Trophoblast cell (in vitro differentiated cells and primary cell): ENCODE results near the gene FBXO17. TPM values are rescaled to one million over a fixed set of nuclear protein-coding genes. Genes with fewer than 3 reads are reported as not detected.

ENCODE experiments used
- DNase-seq, 2 donors: peaks; one replicate each; pipeline ENCODE4 v3.0.0-alpha.2; 2016
- H2AFZ ChIP-seq: 2 replicates; pipeline ENCODE4 v1.6.1; 2013; ENCODE audit warnings: low read length, moderate library complexity, mild to moderate bottlenecking; ENCODE audit not compliant: insufficient read depth, poor library complexity
- H2AK5ac ChIP-seq: 2 replicates; pipeline ENCODE4 v1.6.1; 2013; ENCODE audit warnings: mild to moderate bottlenecking, low read length
- H2BK120ac ChIP-seq: 2 replicates; pipeline ENCODE4 v1.6.1; 2013; ENCODE audit warnings: low read length, mild to moderate bottlenecking, moderate library complexity; ENCODE audit not compliant: insufficient read depth, poor library complexity
- H2BK12ac ChIP-seq: 2 replicates; pipeline ENCODE4 v1.6.1; 2013; ENCODE audit warnings: mild to moderate bottlenecking, low read length, moderate library complexity
- H2BK5ac ChIP-seq: 2 replicates; pipeline ENCODE4 v1.6.1; 2013; ENCODE audit warnings: low read length, low read depth, moderate library complexity, mild to moderate bottlenecking; ENCODE audit not compliant: poor library complexity
- H3K14ac ChIP-seq: 2 replicates; pipeline ENCODE4 v1.6.1; 2013; ENCODE audit warnings: mild to moderate bottlenecking, low read length
- H3K18ac ChIP-seq: 2 replicates; pipeline ENCODE4 v1.6.1; 2013; ENCODE audit warnings: mild to moderate bottlenecking, low read length
- H3K23ac ChIP-seq: 2 replicates; pipeline ENCODE4 v1.6.1; 2013; ENCODE audit warnings: low read length
- H3K27ac ChIP-seq: 2 replicates; pipeline ENCODE4 v1.5.1; 2013; ENCODE audit warnings: low read depth, mild to moderate bottlenecking, inconsistent platforms, low read length, moderate library complexity
- H3K27me3 ChIP-seq: 2 replicates; pipeline ENCODE4 v1.6.1; 2013; ENCODE audit warnings: inconsistent platforms, mild to moderate bottlenecking, low read length, moderate library complexity; ENCODE audit not compliant: insufficient read depth
- H3K36me3 ChIP-seq, 2 experiments: 1 replicate in 1 of 2; 2 replicates in 1 of 2; pipeline ENCODE4 v1.6.1; 2013; ENCODE audit warnings: low read length in 2 of 2, mild to moderate bottlenecking in 2 of 2, moderate library complexity in 1 of 2; ENCODE audit not compliant: insufficient read depth in 2 of 2, control insufficient read depth in 1 of 2
- H3K4ac ChIP-seq: 2 replicates; pipeline ENCODE4 v1.6.1; 2013; ENCODE audit warnings: low read depth, mild to moderate bottlenecking, low read length, moderate library complexity
- H3K4me1 ChIP-seq, 2 experiments: 1 replicate in 1 of 2; 2 replicates in 1 of 2; pipeline ENCODE4 v1.6.1; 2013; ENCODE audit warnings: low read length in 2 of 2, mild to moderate bottlenecking in 2 of 2, moderate library complexity in 1 of 2; ENCODE audit not compliant: insufficient read depth in 2 of 2, control insufficient read depth in 1 of 2
- H3K4me2 ChIP-seq: 2 replicates; pipeline ENCODE4 v1.6.1; 2013; ENCODE audit warnings: inconsistent platforms, mild to moderate bottlenecking, low read length, moderate library complexity
- H3K4me3 ChIP-seq: 2 replicates; pipeline ENCODE4 v1.5.1; 2013; ENCODE audit warnings: mild to moderate bottlenecking, low read depth, low read length, inconsistent platforms
- H3K79me1 ChIP-seq: one replicate; pipeline ENCODE4 v1.6.1; 2013; ENCODE audit warnings: low read length
- H3K79me2 ChIP-seq: 2 replicates; pipeline ENCODE4 v1.6.1; 2013; ENCODE audit warnings: low read length, mild to moderate bottlenecking; ENCODE audit not compliant: control insufficient read depth, insufficient read depth, poor library complexity
- H3K9ac ChIP-seq: 2 replicates; pipeline ENCODE4 v1.6.1; 2013; ENCODE audit warnings: mild to moderate bottlenecking, low read length
- H3K9me3 ChIP-seq: 2 replicates; pipeline ENCODE4 v1.6.1; 2013; ENCODE audit warnings: low read depth, mild to moderate bottlenecking, control low read depth, inconsistent platforms, low read length; ENCODE audit not compliant: insufficient read depth
- H4K12ac ChIP-seq: 2 replicates; pipeline ENCODE4 v1.6.1; 2013; ENCODE audit warnings: low read depth, mild to moderate bottlenecking, low read length, moderate library complexity
- H4K8ac ChIP-seq: 2 replicates; pipeline ENCODE4 v1.6.1; 2013; ENCODE audit warnings: low read depth, mild to moderate bottlenecking, low read length, moderate library complexity
- H4K91ac ChIP-seq: one replicate; pipeline ENCODE4 v1.6.1; 2013; ENCODE audit warnings: low read depth, mild to moderate bottlenecking, low read length, moderate library complexity
- WGBS: extraction: QIAGEN DNeasy Blood & Tissue Kit; methylation state at CpG from one replicate; pipeline ENCODE4 v1.1.7; 2013; ENCODE audit warnings: missing lambda C conversion rate; ENCODE audit not compliant: insufficient read length, insufficient coverage; ENCODE audit errors: extremely low coverage; 5-methylcytosine and 5-hydroxymethylcytosine counted together
- polyA plus RNA-seq: library from polyadenylated mRNA; stranded (reverse); fragments of 200-250 nt; gene quantifications from 2 replicates; pipeline ENCODE4 v1.2.3, GENCODE V29; 2013

FBXO17 gene
- 6.7 and 7.3 TPM in 2 replicates for polyA plus RNA-seq

GRCh38 chr19:38975214-38975860 lies at the start of gene FBXO17:
Gene FBXO17, minus strand, starts transcription at chr19:38975742. Its CDS starts 25,423 bp downstream, at chr19:38950319.
- Histone ChIP-seq H2AK5ac (no peak within 1 kb of the TSS), H3K4ac (no peak within 1 kb of the TSS), H3K4me2 (peak within 1 kb of the TSS; percentile 74), H3K27ac (no peak within 1 kb of the TSS), H3K4me1 (peaks cover 7 to 9% of the 10 kb centered on the region in 2 experiments), H4K91ac (peak within 1 kb of the TSS; percentile 79), H4K8ac (peak within 1 kb of the TSS; percentile 57), H2BK12ac (peak within 1 kb of the TSS; percentile 11), H3K27me3 (no peaks in the 10 kb centered on the region), H3K4me3 (peak within 1 kb of the TSS; percentile 74), H2BK5ac (peak within 1 kb of the TSS; percentile 60), H3K9ac (peak within 1 kb of the TSS; percentile 77), H3K79me2 (no peaks in the 10 kb centered on the region), H3K18ac (peak within 1 kb of the TSS; percentile 76), H3K23ac (no peak within 1 kb of the TSS), H2BK120ac (peak within 1 kb of the TSS; percentile 48), H2AFZ (peak within 1 kb of the TSS; percentile 92), H4K12ac (peak within 1 kb of the TSS; percentile 35), H3K79me1 (peaks cover 9% of the 10 kb centered on the region), H3K36me3 (no peaks in the 10 kb centered on the region), H3K14ac (peak within 1 kb of the TSS; percentile 74), H3K9me3 (no peaks in the 10 kb centered on the region)
- no CpG with 5 or more reads among the region's 63 CpGs for WGBS
- peak in 1 of 2 donors; percentile 38 for DNase-seq

GRCh38 chr19:39024875-39025641 lies 49.5 kb upstream of the FBXO17 start:
- Histone ChIP-seq H3K27me3 (no peaks in the 10 kb centered on the region), H3K36me3 (peaks cover 0 to 3% of the 10 kb centered on the region in 2 experiments), H2BK5ac (no peak overlapping the region), H3K27ac (no peak overlapping the region), H3K14ac (no peak overlapping the region), H4K91ac (no peak overlapping the region), H4K8ac (no peak overlapping the region), H3K79me1 (no peaks in the 10 kb centered on the region), H2AK5ac (no peak overlapping the region), H3K4ac (no peak overlapping the region), H3K23ac (no peak overlapping the region), H3K79me2 (no peaks in the 10 kb centered on the region), H3K9ac (no peak overlapping the region), H2BK120ac (no peak overlapping the region), H2BK12ac (no peak overlapping the region), H3K4me1 (no peaks in the 10 kb centered on the region), H3K4me2 (no peak overlapping the region), H3K9me3 (peaks cover 2% of the 10 kb centered on the region), H2AFZ (no peak overlapping the region), H4K12ac (no peak overlapping the region), H3K18ac (no peak overlapping the region), H3K4me3 (no peak overlapping the region)
- WGBS = no CpG with 5 or more reads among the region's 14 CpGs
- DNase-seq = no peak

- no peak overlapping the region for H4K91ac ChIP-seq
- no peak overlapping the region for H3K14ac ChIP-seq
- WGBS = no CpG with 5 or more reads among the region's 4 CpGs
- H2BK120ac ChIP-seq = no peak overlapping the region
- H3K23ac ChIP-seq = no peak overlapping the region
- H2BK5ac ChIP-seq = no peak overlapping the region
- no peaks in the 10 kb centered on the region for H3K79me2 ChIP-seq
- no peak overlapping the region for H3K4me3 ChIP-seq
- H3K4ac ChIP-seq = no peak overlapping the region
- no peak overlapping the region for H3K18ac ChIP-seq
- no peak overlapping the region for H3K9ac ChIP-seq
- H3K9me3 ChIP-seq = no peaks in the 10 kb centered on the region
- H2AFZ ChIP-seq = no peak overlapping the region
- no peak overlapping the region for H2AK5ac ChIP-seq
- H4K8ac ChIP-seq = no peak overlapping the region
- no peak overlapping the region for H3K4me2 ChIP-seq
- H3K36me3 ChIP-seq = no peaks in the 10 kb centered on the region
- no peaks in the 10 kb centered on the region for H3K4me1 ChIP-seq
- H3K27ac ChIP-seq = no peak overlapping the region
- no peak overlapping the region for H2BK12ac ChIP-seq
- H3K27me3 ChIP-seq = no peaks in the 10 kb centered on the region
- no peaks in the 10 kb centered on the region for H3K79me1 ChIP-seq
- no peak overlapping the region for H4K12ac ChIP-seq
- DNase-seq = no peak
These were observed 45.5 kb upstream of the FBXO17 start for GRCh38 chr19:39021063-39021462.

GRCh38 chr19:39017646-39018045 lies 42.1 kb upstream of the FBXO17 start:
- Histone ChIP-seq H3K4me2 (no peak overlapping the region), H3K27ac (no peak overlapping the region), H3K79me2 (no peaks in the 10 kb centered on the region), H4K8ac (no peak overlapping the region), H3K9ac (no peak overlapping the region), H3K4me1 (no peaks in the 10 kb centered on the region), H3K4ac (no peak overlapping the region), H2AK5ac (no peak overlapping the region), H2AFZ (no peak overlapping the region), H3K18ac (no peak overlapping the region), H3K9me3 (peaks cover 2% of the 10 kb centered on the region), H3K14ac (no peak overlapping the region), H4K91ac (no peak overlapping the region), H3K36me3 (no peaks in the 10 kb centered on the region), H4K12ac (no peak overlapping the region), H2BK12ac (no peak overlapping the region), H3K4me3 (no peak overlapping the region), H3K27me3 (no peaks in the 10 kb centered on the region), H3K79me1 (no peaks in the 10 kb centered on the region), H2BK120ac (no peak overlapping the region), H3K23ac (no peak overlapping the region), H2BK5ac (no peak overlapping the region)
- no peak for DNase-seq
- no CpG with 5 or more reads among the region's 4 CpGs for WGBS
